ENCODE data around the gene COL4A1.

COL4A1 gene

GRCh38 chr13:110246530-110246929 is 60.4 kb downstream of the COL4A1 start:
- Histone ChIP-seq H3K27me3 (replicated peaks in 2 of 5; ENCODE audit: control insufficient read depth in 4 of 5, insufficient read depth in 5 of 5, low read length in 4 of 5) (peaks cover 0 to 39% (median 5%) of the 10 kb centered on the region in 5 experiments), H3K4me3 (ENCODE audit: control insufficient read depth in 1 of 7, extremely low read depth in 1 of 7, insufficient read depth in 4 of 7, low read depth in 2 of 7, low read length in 6 of 7) (no peak overlapping the region), H3K9me3 (ENCODE audit: control extremely low read depth in 1 of 5, control insufficient read depth in 4 of 5, insufficient read depth in 2 of 5, low read depth in 1 of 5, low read length in 4 of 5) (no peaks in the 10 kb centered on the region), H3K4me1 (ENCODE audit: control extremely low read depth in 1 of 4, control insufficient read depth in 4 of 4, insufficient read depth in 4 of 4, low read length in 3 of 4) (no peaks in the 10 kb centered on the region), H3K36me3 (ENCODE audit: control insufficient read depth in 4 of 4, insufficient read depth in 4 of 4, low read length in 3 of 4) (no peaks in the 10 kb centered on the region), H3K27ac (ENCODE audit: insufficient read depth in 1 of 2, low read depth in 1 of 2, low read length in 2 of 2, poor library complexity in 1 of 2, severe bottlenecking in 2 of 2) (no peak overlapping the region)
- 96% methylated on average over 3 of the region's 5 CpGs for WGBS (ENCODE audit: insufficient coverage)
- no peak for DNase-seq
- POLR2A ChIA-PET: no interaction called here
- CTCF ChIA-PET: interaction anchor here (1.1 to 1.2 kb wide), 2 partner anchors 92 to 166 kb away, joined by 3 to 5 read pairs; no protein-coding TSS in a partner anchor

- peaks cover 0 to 43% (median 3%) of the 10 kb centered on the region in 5 experiments for H3K27me3 ChIP-seq (replicated peaks in 2 of 5; ENCODE audit: control insufficient read depth in 4 of 5, insufficient read depth in 5 of 5, low read length in 4 of 5)
- no peak for DNase-seq
- no peaks in the 10 kb centered on the region for H3K4me1 ChIP-seq (ENCODE audit: control extremely low read depth in 1 of 4, control insufficient read depth in 4 of 4, insufficient read depth in 4 of 4, low read length in 3 of 4)
- WGBS (ENCODE audit: insufficient coverage): 89% methylated on average over 7 of the region's 7 CpGs
- no peak overlapping the region for H3K27ac ChIP-seq (ENCODE audit: insufficient read depth in 1 of 2, low read depth in 1 of 2, low read length in 2 of 2, poor library complexity in 1 of 2, severe bottlenecking in 2 of 2)
- no peaks in the 10 kb centered on the region for H3K9me3 ChIP-seq (ENCODE audit: control extremely low read depth in 1 of 5, control insufficient read depth in 4 of 5, insufficient read depth in 2 of 5, low read depth in 1 of 5, low read length in 4 of 5)
- POLR2A ChIA-PET: no interaction called here
- CTCF ChIA-PET: interaction anchor here (0.6 kb wide), 2 partner anchors 93 to 126 kb away, joined by 3 read pairs; no protein-coding TSS in a partner anchor
- H3K4me3 ChIP-seq (ENCODE audit: control insufficient read depth in 1 of 7, extremely low read depth in 1 of 7, insufficient read depth in 4 of 7, low read depth in 2 of 7, low read length in 6 of 7): no peak overlapping the region
- no peaks in the 10 kb centered on the region for H3K36me3 ChIP-seq (ENCODE audit: control insufficient read depth in 4 of 4, insufficient read depth in 4 of 4, low read length in 3 of 4)
Observed at GRCh38 chr13:110245416-110245899, 61.5 kb downstream of the COL4A1 start.

GRCh38 chr13:110244976-110245375 is 62.0 kb downstream of the COL4A1 start:
- Histone ChIP-seq H3K27ac (ENCODE audit: insufficient read depth in 1 of 2, low read depth in 1 of 2, low read length in 2 of 2, poor library complexity in 1 of 2, severe bottlenecking in 2 of 2) (no peak overlapping the region), H3K4me3 (ENCODE audit: control insufficient read depth in 1 of 7, extremely low read depth in 1 of 7, insufficient read depth in 4 of 7, low read depth in 2 of 7, low read length in 6 of 7) (no peak overlapping the region), H3K36me3 (ENCODE audit: control insufficient read depth in 4 of 4, insufficient read depth in 4 of 4, low read length in 3 of 4) (no peaks in the 10 kb centered on the region), H3K9me3 (ENCODE audit: control extremely low read depth in 1 of 5, control insufficient read depth in 4 of 5, insufficient read depth in 2 of 5, low read depth in 1 of 5, low read length in 4 of 5) (no peaks in the 10 kb centered on the region), H3K27me3 (replicated peaks in 2 of 5; ENCODE audit: control insufficient read depth in 4 of 5, insufficient read depth in 5 of 5, low read length in 4 of 5) (peaks cover 0 to 45% (median 3%) of the 10 kb centered on the region in 5 experiments), H3K4me1 (ENCODE audit: control extremely low read depth in 1 of 4, control insufficient read depth in 4 of 4, insufficient read depth in 4 of 4, low read length in 3 of 4) (no peaks in the 10 kb centered on the region)
- no peak for DNase-seq
- ChIA-PET POLR2A (no interaction called here), CTCF (interaction anchor here (0.6 kb wide), 1 partner anchor 126 kb away, joined by 3 read pairs; no protein-coding TSS in a partner anchor)
- WGBS (ENCODE audit: insufficient coverage): 98% methylated on average over 8 of the region's 9 CpGs

GRCh38 chr13:110244071-110244830 is 62.7 kb downstream of the COL4A1 start:
- POLR2A ChIA-PET: no interaction called here
- no peak overlapping the region for H3K27ac ChIP-seq (ENCODE audit: insufficient read depth in 1 of 2, low read depth in 1 of 2, low read length in 2 of 2, poor library complexity in 1 of 2, severe bottlenecking in 2 of 2)
- H3K9me3 ChIP-seq (ENCODE audit: control extremely low read depth in 1 of 5, control insufficient read depth in 4 of 5, insufficient read depth in 2 of 5, low read depth in 1 of 5, low read length in 4 of 5): no peaks in the 10 kb centered on the region
- peaks cover 0 to 50% (median 5%) of the 10 kb centered on the region in 5 experiments for H3K27me3 ChIP-seq (replicated peaks in 2 of 5; ENCODE audit: control insufficient read depth in 4 of 5, insufficient read depth in 5 of 5, low read length in 4 of 5)
- CTCF ChIA-PET: interaction anchor here (0.8 to 1.4 kb wide), 2 partner anchors 12 to 22 kb away, joined by 3 to 4 read pairs; no protein-coding TSS in a partner anchor
- no peaks in the 10 kb centered on the region for H3K4me1 ChIP-seq (ENCODE audit: control extremely low read depth in 1 of 4, control insufficient read depth in 4 of 4, insufficient read depth in 4 of 4, low read length in 3 of 4)
- H3K36me3 ChIP-seq (ENCODE audit: control insufficient read depth in 4 of 4, insufficient read depth in 4 of 4, low read length in 3 of 4): no peaks in the 10 kb centered on the region
- DNase-seq: no peak
- no peak overlapping the region for H3K4me3 ChIP-seq (ENCODE audit: control insufficient read depth in 1 of 7, extremely low read depth in 1 of 7, insufficient read depth in 4 of 7, low read depth in 2 of 7, low read length in 6 of 7)
- WGBS (ENCODE audit: insufficient coverage): 92% methylated on average over 6 of the region's 7 CpGs

- Histone ChIP-seq H3K4me1 (ENCODE audit: control extremely low read depth in 1 of 4, control insufficient read depth in 4 of 4, insufficient read depth in 4 of 4, low read length in 3 of 4) (no peaks in the 10 kb centered on the region), H3K36me3 (ENCODE audit: control insufficient read depth in 4 of 4, insufficient read depth in 4 of 4, low read length in 3 of 4) (no peaks in the 10 kb centered on the region), H3K27ac (ENCODE audit: insufficient read depth in 1 of 2, low read depth in 1 of 2, low read length in 2 of 2, poor library complexity in 1 of 2, severe bottlenecking in 2 of 2) (no peak overlapping the region), H3K27me3 (replicated peaks in 2 of 5; ENCODE audit: control insufficient read depth in 4 of 5, insufficient read depth in 5 of 5, low read length in 4 of 5) (peaks cover 6 to 60% (median 10%) of the 10 kb centered on the region in 5 experiments), H3K9me3 (ENCODE audit: control extremely low read depth in 1 of 5, control insufficient read depth in 4 of 5, insufficient read depth in 2 of 5, low read depth in 1 of 5, low read length in 4 of 5) (no peaks in the 10 kb centered on the region), H3K4me3 (ENCODE audit: control insufficient read depth in 1 of 7, extremely low read depth in 1 of 7, insufficient read depth in 4 of 7, low read depth in 2 of 7, low read length in 6 of 7) (no peak overlapping the region)
- ChIA-PET CTCF (interaction anchor here (1.4 kb wide), 1 partner anchor 20 kb away, joined by 4 read pairs; no protein-coding TSS in a partner anchor), POLR2A (interaction anchor here (0.6 kb wide), 1 partner anchor 27 kb away, joined by 6 read pairs; no protein-coding TSS in a partner anchor)
- 89% methylated on average over 3 of the region's 4 CpGs for WGBS (ENCODE audit: insufficient coverage)
- no peak for DNase-seq
Observed at GRCh38 chr13:110242615-110243014, 64.3 kb downstream of the COL4A1 start.

- CTCF ChIA-PET: no interaction called here
- Histone ChIP-seq H3K4me3 (ENCODE audit: control insufficient read depth in 1 of 7, extremely low read depth in 1 of 7, insufficient read depth in 4 of 7, low read depth in 2 of 7, low read length in 6 of 7) (no peak overlapping the region), H3K36me3 (ENCODE audit: control insufficient read depth in 4 of 4, insufficient read depth in 4 of 4, low read length in 3 of 4) (no peaks in the 10 kb centered on the region), H3K27me3 (replicated peaks in 2 of 5; ENCODE audit: control insufficient read depth in 4 of 5, insufficient read depth in 5 of 5, low read length in 4 of 5) (peaks cover 6 to 73% (median 10%) of the 10 kb centered on the region in 5 experiments), H3K9me3 (ENCODE audit: control extremely low read depth in 1 of 5, control insufficient read depth in 4 of 5, insufficient read depth in 2 of 5, low read depth in 1 of 5, low read length in 4 of 5) (no peaks in the 10 kb centered on the region), H3K4me1 (ENCODE audit: control extremely low read depth in 1 of 4, control insufficient read depth in 4 of 4, insufficient read depth in 4 of 4, low read length in 3 of 4) (no peaks in the 10 kb centered on the region), H3K27ac (ENCODE audit: insufficient read depth in 1 of 2, low read depth in 1 of 2, low read length in 2 of 2, poor library complexity in 1 of 2, severe bottlenecking in 2 of 2) (no peak overlapping the region)
- POLR2A ChIA-PET: no interaction called here
- DNase-seq: no peak
- WGBS (ENCODE audit: insufficient coverage): 98% methylated on average over 6 of the region's 7 CpGs
Observed at GRCh38 chr13:110240943-110241342, 66.0 kb downstream of the COL4A1 start.

- Histone ChIP-seq H3K4me1 (ENCODE audit: control extremely low read depth in 1 of 4, control insufficient read depth in 4 of 4, insufficient read depth in 4 of 4, low read length in 3 of 4) (no peaks in the 10 kb centered on the region), H3K27me3 (replicated peaks in 2 of 5; ENCODE audit: control insufficient read depth in 4 of 5, insufficient read depth in 5 of 5, low read length in 4 of 5) (peaks cover 6 to 74% (median 10%) of the 10 kb centered on the region in 5 experiments), H3K4me3 (ENCODE audit: control insufficient read depth in 1 of 7, extremely low read depth in 1 of 7, insufficient read depth in 4 of 7, low read depth in 2 of 7, low read length in 6 of 7) (no peak overlapping the region), H3K9me3 (ENCODE audit: control extremely low read depth in 1 of 5, control insufficient read depth in 4 of 5, insufficient read depth in 2 of 5, low read depth in 1 of 5, low read length in 4 of 5) (no peaks in the 10 kb centered on the region), H3K27ac (ENCODE audit: insufficient read depth in 1 of 2, low read depth in 1 of 2, low read length in 2 of 2, poor library complexity in 1 of 2, severe bottlenecking in 2 of 2) (no peak overlapping the region), H3K36me3 (ENCODE audit: control insufficient read depth in 4 of 4, insufficient read depth in 4 of 4, low read length in 3 of 4) (no peaks in the 10 kb centered on the region)
- CTCF ChIA-PET: no interaction called here
- 76% methylated on average over 5 of the region's 10 CpGs for WGBS (ENCODE audit: insufficient coverage)
- DNase-seq: no peak
- POLR2A ChIA-PET: no interaction called here
Observed at GRCh38 chr13:110240352-110240751, 66.6 kb downstream of the COL4A1 start.
